CD4-positive, alpha-beta T cell treated with Interleukin-1 beta for 1 hour (primary cell): Measurements from ENCODE around the gene OR5D18.
"Not testable (repeated sequence)": the region's sequence is repeated elsewhere in the genome, so short reads cannot be mapped to it uniquely, and the experiment has no call there.

ENCODE experiments used
- DNase-seq, 2 donors: peaks; one replicate each; pipeline ENCODE4 v3.0.0-alpha.2; 2020 to 2022

The OR5D18 gene

DNA sequence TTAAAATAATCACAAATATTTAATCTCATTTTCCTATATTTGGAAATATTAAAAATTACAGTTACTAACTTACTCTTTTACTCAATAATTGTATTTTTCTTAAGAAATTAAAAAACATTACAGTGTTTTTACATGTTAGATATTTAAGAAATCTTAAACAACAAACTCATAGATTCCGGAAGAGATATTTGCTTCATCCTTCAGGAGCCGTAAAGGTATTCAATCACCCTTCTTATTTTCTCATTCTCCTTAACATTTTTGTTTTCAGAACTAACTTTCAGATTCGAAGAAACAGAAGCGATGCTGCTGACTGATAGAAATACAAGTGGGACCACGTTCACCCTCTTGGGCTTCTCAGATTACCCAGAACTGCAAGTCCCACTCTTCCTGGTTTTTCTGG lies at the start of gene OR5D18:
Gene OR5D18, plus strand, starts transcription at position 301 of the 400 bp plus-strand sequence. Its CDS starts 0 bp downstream, at position 301.
- no peak for DNase-seq

GRCh38 chr11:55773138-55773537 lies 46.3 kb upstream of the OR5D18 start, which contains the start of gene OR5D13:
Gene OR5D13, plus strand, starts transcription at chr11:55773438. Its CDS starts 0 bp downstream, at chr11:55773438.
- DNase-seq, result no peak

- no peak for DNase-seq
Measured at GRCh38 chr11:55791606-55792005, 27.8 kb upstream of the OR5D18 start.

DNA sequence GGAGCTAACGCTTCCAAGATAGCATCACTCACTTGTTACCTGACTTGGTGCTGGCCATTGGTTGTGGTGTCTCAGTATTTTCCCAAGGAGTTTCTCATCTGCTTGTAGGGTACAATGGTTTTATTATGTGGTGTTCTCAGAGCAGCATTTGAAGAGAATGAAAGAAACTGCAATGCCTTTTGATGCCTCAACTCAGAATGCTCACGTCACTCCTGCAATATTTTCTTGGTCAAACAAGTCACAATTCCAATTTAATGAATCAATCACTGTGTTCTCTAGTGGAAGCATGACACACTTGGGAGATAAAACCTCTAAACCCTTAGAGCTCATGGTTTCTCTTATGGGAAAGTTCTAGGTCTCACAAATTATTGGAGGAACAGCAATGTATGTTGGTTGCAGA lies 26.1 kb upstream of the OR5D18 start:
- DNase-seq, result no peak

- no peak for DNase-seq
Measured at GRCh38 chr11:55795256-55795655, 24.2 kb upstream of the OR5D18 start, which contains the start of gene OR5D14. Gene OR5D14, plus strand, starts transcription at chr11:55795556. Its CDS starts 0 bp downstream, at chr11:55795556.

DNA sequence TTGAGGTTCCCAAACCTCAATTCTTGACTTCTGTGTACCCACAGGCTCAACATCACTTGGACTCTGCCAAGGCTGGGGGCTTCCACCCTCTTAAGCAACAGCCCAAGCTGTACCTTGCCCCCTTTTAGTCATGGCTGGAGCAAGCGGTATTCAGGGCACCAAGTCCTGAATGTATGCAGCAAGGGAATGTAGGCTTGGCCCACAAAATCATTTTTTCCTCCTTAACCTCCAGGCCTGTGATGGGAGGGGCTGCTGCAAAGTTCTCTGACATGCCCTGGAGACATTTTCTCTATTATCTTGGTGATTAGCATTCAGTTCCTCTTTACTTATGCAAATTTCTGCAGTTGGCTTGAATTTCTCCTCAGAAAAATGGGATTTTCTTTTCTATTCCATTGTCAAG lies 13.2 kb upstream of the OR5D18 start:
- no peak for DNase-seq

- no peak for DNase-seq
Measured at GRCh38 chr11:55811067-55811466, 8.4 kb upstream of the OR5D18 start, which contains the start of gene OR5L1. Gene OR5L1, plus strand, starts transcription at chr11:55811367. Its CDS starts 100 bp downstream, at chr11:55811467.

GRCh38 chr11:55826919-55827318 lies 7.5 kb downstream of the OR5D18 start, which contains the start of gene OR5L2:
Gene OR5L2, plus strand, starts transcription at chr11:55827219. Its CDS starts 0 bp downstream, at chr11:55827219.
- DNase-seq, result no peak

DNA sequence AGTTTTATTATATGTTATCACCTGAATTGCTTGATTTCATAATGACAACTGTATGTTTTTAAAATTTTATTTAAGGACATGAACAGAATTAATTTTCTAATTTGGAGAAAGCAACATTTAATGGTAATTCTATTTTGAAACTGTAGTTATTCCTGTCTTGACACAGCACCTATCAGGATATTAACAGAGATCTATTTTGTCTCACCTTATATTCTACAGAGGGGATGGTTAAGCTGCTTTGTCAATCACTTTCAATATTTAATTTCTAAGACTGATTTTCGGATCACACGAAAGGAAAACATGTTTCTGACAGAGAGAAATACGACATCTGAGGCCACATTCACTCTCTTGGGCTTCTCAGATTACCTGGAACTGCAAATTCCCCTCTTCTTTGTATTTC lies 19.0 kb downstream of the OR5D18 start, which contains the start of gene OR5D16:
Gene OR5D16, plus strand, starts transcription at position 301 of the 400 bp plus-strand sequence. Its CDS starts 0 bp downstream, at position 301.
- no peak for DNase-seq

DNA sequence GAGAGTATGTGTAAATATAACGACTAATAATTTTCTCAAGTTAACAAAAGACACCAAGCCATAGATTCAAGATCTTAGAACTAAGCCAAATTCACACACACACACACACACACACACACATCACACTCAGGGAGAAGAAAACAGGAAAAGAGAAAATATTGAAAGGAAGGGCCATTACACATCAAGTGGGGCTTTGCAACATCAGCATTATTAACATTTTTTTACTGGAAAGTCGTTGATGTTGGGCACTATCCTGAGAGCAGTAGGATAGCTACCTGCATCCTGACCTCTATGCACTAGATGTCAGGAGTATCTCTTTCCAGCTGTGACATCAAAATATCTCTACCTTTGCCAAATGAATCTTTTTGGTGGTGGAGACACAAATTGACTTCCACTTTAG lies 28.0 kb downstream of the OR5D18 start:
- no peak for DNase-seq

- no peak for DNase-seq
Measured at GRCh38 chr11:55849037-55849436, 29.6 kb downstream of the OR5D18 start.

GRCh38 chr11:55852141-55852540 lies 32.7 kb downstream of the OR5D18 start:
- no peak for DNase-seq

DNA sequence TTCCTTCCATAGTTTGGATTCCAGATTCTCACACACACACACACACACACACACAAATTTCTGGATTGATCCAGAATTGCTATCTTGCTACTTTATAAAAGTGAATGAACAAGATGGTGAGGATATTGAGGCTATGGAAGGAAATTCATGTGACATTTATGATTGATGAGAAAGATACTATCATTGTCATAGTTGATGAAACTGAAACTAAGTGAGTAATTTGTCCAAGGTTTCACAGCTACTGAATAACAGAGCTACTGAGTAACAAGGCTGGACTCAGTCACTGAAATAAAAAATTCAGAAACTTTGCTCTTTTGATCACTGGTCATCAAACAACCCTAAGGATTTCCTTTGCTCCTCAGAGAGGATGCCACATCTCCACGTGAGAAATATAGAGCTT lies 35.3 kb downstream of the OR5D18 start:
- DNase-seq, result no peak

DNA sequence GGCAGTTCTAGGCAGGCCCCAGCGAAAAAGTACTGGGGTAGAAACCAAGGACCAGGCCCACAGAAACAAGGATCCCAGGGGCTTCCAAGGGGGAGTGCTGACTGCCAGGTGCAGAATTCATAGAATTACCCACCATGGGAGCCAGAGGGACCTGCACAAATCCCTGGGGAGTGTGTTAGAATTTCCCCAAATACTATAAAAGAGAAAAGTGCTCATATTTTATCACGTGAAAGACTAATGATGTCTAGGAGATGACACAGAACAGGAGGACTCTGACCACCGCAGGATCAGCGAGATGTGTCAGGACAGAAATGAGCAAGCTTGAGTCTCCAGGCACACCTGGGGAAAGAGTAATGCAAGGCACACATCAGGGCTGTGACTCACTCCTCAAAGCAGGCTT lies 47.9 kb downstream of the OR5D18 start:
- DNase-seq, result not testable (repeated sequence)
